Measurements from ENCODE around the gene RIC3.

- TF ChIP-seq CTCF (IDR thresholded peaks at IDR 0.05; ENCODE audit: low read depth, low read length, poor library complexity, severe bottlenecking) (no peak), EZH2phosphoT487 (IDR thresholded peaks at IDR 0.05; ENCODE audit: borderline replicate concordance, low read length) (no peak)
These were observed 69.9 kb downstream of the RIC3 start for GRCh38 chr11:8098879-8099278.

All from DOHH2 (cell line).